Measurements from ENCODE around the gene PITPNM3.

Gene PITPNM3

DNA sequence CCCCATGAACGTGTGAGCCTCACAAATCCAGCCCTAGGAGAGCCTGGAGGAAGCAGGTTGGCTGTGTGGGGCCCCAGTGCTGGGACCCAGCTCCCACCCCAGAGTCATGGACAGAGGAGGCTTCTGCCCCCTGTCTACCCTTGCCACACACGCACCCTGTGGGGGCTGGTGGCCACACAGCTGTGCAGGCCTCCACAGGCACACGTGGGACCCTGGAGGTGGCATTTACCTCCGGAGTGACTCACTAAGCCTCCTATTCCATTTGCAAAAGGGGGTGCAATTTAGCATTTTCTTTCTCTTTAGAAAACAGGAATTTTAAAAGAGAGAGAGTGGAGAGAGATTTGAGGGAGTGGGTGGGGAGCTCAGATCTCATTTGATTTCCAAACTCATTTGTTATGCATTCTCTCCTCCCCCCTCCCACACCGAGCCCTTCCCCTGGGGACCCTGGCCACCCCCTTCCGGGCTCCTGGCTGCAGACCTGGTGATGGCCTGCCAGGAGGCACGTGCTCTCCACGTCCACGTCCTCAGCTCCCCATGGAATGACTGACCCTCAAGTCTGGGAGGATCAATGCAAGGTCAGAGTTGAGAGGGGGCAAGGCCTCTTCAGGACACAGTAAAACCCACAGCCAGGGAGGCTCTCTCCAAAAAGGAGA is 6.8 kb downstream of the PITPNM3 start:
- ATAC-seq = no peak
- no peak for TF ChIP-seq SNAI2 (CRISPR knock-in tag; IDR thresholded peaks at IDR 0.05)
- no peak for TF ChIP-seq CSDC2 (CRISPR knock-in tag; IDR thresholded peaks at IDR 0.05)
- no peak for TF ChIP-seq PPARA (CRISPR knock-in tag; IDR thresholded peaks at IDR 0.05; ENCODE audit: borderline replicate concordance)
- no peak for TF ChIP-seq ESRRG (CRISPR knock-in tag; IDR thresholded peaks at IDR 0.05)
- no peak for TF ChIP-seq OSR1 (CRISPR knock-in tag; IDR thresholded peaks at IDR 0.05)
- TF ChIP-seq RARB (CRISPR knock-in tag; IDR thresholded peaks at IDR 0.05) = no peak
- TF ChIP-seq GLIS3 (CRISPR knock-in tag; IDR thresholded peaks at IDR 0.05) = no peak
- TF ChIP-seq ZC3H10 (CRISPR knock-in tag; IDR thresholded peaks at IDR 0.05) = no peak
- TF ChIP-seq TCF4 (CRISPR knock-in tag; IDR thresholded peaks at IDR 0.05; ENCODE audit: borderline replicate concordance) = no peak
- no peak for TF ChIP-seq POU6F1 (CRISPR knock-in tag; IDR thresholded peaks at IDR 0.05; ENCODE audit: borderline replicate concordance, low read depth)
- TF ChIP-seq TSHZ2 (CRISPR knock-in tag; IDR thresholded peaks at IDR 0.05) = no peak
- no peak for TF ChIP-seq ARNTL (CRISPR knock-in tag; IDR thresholded peaks at IDR 0.05; ENCODE audit: borderline replicate concordance, low read depth)
- TF ChIP-seq ZNF70 (CRISPR knock-in tag; IDR thresholded peaks at IDR 0.05) = no peak
- no peak for TF ChIP-seq PATZ1 (CRISPR knock-in tag; IDR thresholded peaks at IDR 0.05; ENCODE audit: borderline replicate concordance)
- TF ChIP-seq, protein P1, sequence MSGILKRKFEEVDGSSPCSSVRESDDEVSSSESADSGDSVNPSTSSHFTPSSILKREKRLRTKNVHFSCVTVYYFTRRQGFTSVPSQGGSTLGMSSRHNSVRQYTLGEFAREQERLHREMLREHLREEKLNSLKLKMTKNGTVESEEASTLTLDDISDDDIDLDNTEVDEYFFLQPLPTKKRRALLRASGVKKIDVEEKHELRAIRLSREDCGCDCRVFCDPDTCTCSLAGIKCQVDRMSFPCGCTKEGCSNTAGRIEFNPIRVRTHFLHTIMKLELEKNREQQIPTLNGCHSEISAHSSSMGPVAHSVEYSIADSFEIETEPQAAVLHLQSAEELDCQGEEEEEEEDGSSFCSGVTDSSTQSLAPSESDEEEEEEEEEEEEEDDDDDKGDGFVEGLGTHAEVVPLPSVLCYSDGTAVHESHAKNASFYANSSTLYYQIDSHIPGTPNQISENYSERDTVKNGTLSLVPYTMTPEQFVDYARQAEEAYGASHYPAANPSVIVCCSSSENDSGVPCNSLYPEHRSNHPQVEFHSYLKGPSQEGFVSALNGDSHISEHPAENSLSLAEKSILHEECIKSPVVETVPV (CRISPR knock-in tag; IDR thresholded peaks at IDR 0.05) = no peak
- no peak for TF ChIP-seq ZNF565 (CRISPR knock-in tag; conservative IDR thresholded peaks at IDR 0.05; ENCODE audit: low read depth)
- no peak for TF ChIP-seq ZFP3 (CRISPR knock-in tag; IDR thresholded peaks at IDR 0.05)
- no peak for TF ChIP-seq ZNF8 (CRISPR knock-in tag; IDR thresholded peaks at IDR 0.05)
- TF ChIP-seq BACH2 (CRISPR knock-in tag; IDR thresholded peaks at IDR 0.05; ENCODE audit: borderline replicate concordance) = no peak
- no peak for TF ChIP-seq ISL1 (CRISPR knock-in tag; IDR thresholded peaks at IDR 0.05)

DNA sequence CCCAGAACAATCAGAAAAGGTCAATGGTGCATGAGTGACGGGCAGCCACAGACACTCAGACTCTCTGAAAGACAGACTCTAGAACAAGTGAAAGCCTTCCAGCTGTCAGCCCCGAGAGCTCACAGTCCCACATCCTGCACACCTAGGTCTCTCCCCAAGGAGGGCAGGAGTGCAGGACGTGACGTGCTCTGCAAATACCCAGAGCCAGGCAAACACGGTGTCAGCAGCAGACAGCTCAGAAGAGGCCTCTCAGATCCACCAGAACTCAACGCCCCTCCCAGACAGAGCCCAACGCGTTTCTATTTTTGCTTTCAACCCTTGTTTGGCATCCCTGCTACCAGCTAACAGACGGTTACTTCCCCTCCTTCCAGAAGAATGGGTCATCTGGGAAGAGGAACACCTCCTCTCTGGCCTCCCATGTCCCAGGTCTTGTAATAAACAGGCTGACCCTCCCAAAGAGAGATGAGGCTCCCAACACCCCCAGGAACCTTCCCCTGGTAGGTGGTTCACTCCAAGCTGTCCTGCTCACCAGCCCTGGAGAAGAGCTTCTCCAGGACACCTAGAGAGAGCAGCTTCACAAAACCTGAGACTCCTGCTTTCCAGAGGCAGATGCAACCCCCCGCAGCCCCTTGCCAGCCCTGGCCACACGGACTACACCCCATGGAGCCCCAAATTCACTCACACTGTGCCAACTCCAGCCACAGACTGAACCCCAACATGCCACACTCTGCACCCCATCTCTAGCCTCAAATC is 7.6 kb downstream of the PITPNM3 start:
- no peak for TF ChIP-seq PPARA (CRISPR knock-in tag; IDR thresholded peaks at IDR 0.05; ENCODE audit: borderline replicate concordance)
- TF ChIP-seq, protein P1 (CRISPR knock-in tag; IDR thresholded peaks at IDR 0.05) = no peak
- no peak for TF ChIP-seq GLIS3 (CRISPR knock-in tag; IDR thresholded peaks at IDR 0.05)
- TF ChIP-seq ZNF565 (CRISPR knock-in tag; conservative IDR thresholded peaks at IDR 0.05; ENCODE audit: low read depth) = no peak
- TF ChIP-seq ARNTL (CRISPR knock-in tag; IDR thresholded peaks at IDR 0.05; ENCODE audit: borderline replicate concordance, low read depth) = no peak
- TF ChIP-seq CSDC2 (CRISPR knock-in tag; IDR thresholded peaks at IDR 0.05) = no peak
- no peak for TF ChIP-seq BACH2 (CRISPR knock-in tag; IDR thresholded peaks at IDR 0.05; ENCODE audit: borderline replicate concordance)
- TF ChIP-seq ZFP30 (CRISPR knock-in tag; IDR thresholded peaks at IDR 0.05) = no peak
- TF ChIP-seq ZNF8 (CRISPR knock-in tag; IDR thresholded peaks at IDR 0.05) = no peak
- TF ChIP-seq ZFP3 (CRISPR knock-in tag; IDR thresholded peaks at IDR 0.05) = no peak
- no peak; the same call in 2 of the 3 replicates for ATAC-seq

All from SK-N-SH treated with all-trans-retinoic acid at 6 μM for 48 hours (cell line).